Measurements from ENCODE around the gene ZFYVE28. TPM values are rescaled to one million over a fixed set of nuclear protein-coding genes. Genes with fewer than 3 reads are reported as not detected.

The ZFYVE28 gene
- total and polyA plus RNA-seq, 8 donors, result 4.9 to 88.8 (median 7.3) TPM

- intact Hi-C loops (cut with DNase I; ENCODE audit: low total_unique reads), result no loop called here
- peak; percentile 70 to 93 for DNase-seq
- Histone ChIP-seq H3K4me3 (peak overlapping the region; percentile 58 to 70 (median 66)), H3K36me3 (no peaks in the 10 kb centered on the region), H3K27ac (peak overlapping the region in 3 of 5 donors; percentile 37 to 85 (median 74)), H3K9me3 (no peaks in the 10 kb centered on the region), H3K4me1 (peaks cover 6 to 40% (median 21%) of the 10 kb centered on the region in 4 donors), H3K27me3 (peaks cover 0 to 28% (median 0%) of the 10 kb centered on the region in 3 donors)
- 5 to 37% (median 9%) methylated on average over 13 to 99 of the region's 99 CpGs for WGBS, 5 donors
- TF ChIP-seq EP300 (IDR thresholded peaks at IDR 0.05), result no peak
- peak in 2 of 7 experiments; percentile 43 to 57 for TF ChIP-seq CTCF (IDR thresholded peaks at IDR 0.05)
Measured at GRCh38 chr4:2462218-2462991, 44.0 kb upstream of the ZFYVE28 start.

DNA sequence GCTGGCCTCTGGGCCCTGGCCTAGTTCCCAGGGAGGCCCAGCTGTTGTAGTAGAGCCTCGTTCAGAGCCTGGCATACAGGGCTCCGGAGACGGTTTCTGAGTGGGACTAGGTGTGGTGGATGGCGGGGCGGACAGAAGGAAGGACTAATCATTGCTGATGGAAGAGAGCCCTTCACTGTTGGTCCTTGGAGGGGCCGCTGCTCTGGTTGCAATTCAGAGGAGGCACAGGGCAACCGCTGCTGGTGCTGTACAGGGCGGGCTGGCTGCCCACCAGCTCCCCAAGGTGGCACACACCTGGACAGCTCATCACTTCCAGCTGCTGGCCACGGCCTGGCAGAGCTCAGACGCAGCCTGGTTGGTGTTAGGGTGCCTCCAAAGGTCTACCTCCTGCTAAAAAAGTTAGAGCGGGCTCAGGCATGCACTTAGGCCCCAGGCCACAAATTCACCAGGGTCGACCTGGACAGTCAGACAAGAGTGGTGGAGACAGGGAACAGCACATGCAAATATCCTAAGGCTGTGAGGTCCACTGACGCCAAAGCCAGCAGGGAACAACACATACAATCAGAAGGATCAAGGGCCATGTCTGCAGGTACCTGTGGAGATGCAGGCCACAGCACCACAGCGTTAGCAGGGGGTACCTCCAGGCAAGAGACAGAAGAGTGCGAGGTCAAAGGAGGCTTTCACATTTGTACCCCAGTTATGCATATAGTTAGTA is 43.0 kb upstream of the ZFYVE28 start:
- intact Hi-C loops (cut with DNase I; ENCODE audit: low total_unique reads), result no loop called here
- TF ChIP-seq EP300 (IDR thresholded peaks at IDR 0.05) (no peak), POLR2A (IDR thresholded peaks at IDR 0.05) (no peak), POLR2AphosphoS5 (IDR thresholded peaks at IDR 0.05) (no peak), CTCF (IDR thresholded peaks at IDR 0.05) (no peak)
- H3K4me3 ChIP-seq, result no peak overlapping the region
- no peak overlapping the region for H3K27ac ChIP-seq
- peaks cover 6 to 33% (median 16%) of the 10 kb centered on the region in 4 donors for H3K4me1 ChIP-seq
- no peak for DNase-seq
- H3K9me3 ChIP-seq, result no peaks in the 10 kb centered on the region
- H3K36me3 ChIP-seq, result no peaks in the 10 kb centered on the region
- peaks cover 0 to 29% (median 0%) of the 10 kb centered on the region in 3 donors for H3K27me3 ChIP-seq
- 82 to 93% (median 88%) methylated on average over 15 of the region's 15 CpGs for WGBS, 5 donors

GRCh38 chr4:2459589-2460349 is 41.3 kb upstream of the ZFYVE28 start:
- Histone ChIP-seq H3K27me3 (peaks cover 0 to 29% (median 0%) of the 10 kb centered on the region in 3 donors), H3K27ac (no peak overlapping the region), H3K36me3 (no peaks in the 10 kb centered on the region), H3K4me3 (no peak overlapping the region), H3K9me3 (no peaks in the 10 kb centered on the region), H3K4me1 (peaks cover 6 to 30% (median 16%) of the 10 kb centered on the region in 4 donors)
- WGBS, 5 donors, result 88 to 97% (median 93%) methylated on average over 18 to 19 of the region's 19 CpGs
- intact Hi-C loops (cut with DNase I; ENCODE audit: low total_unique reads), result no loop called here
- TF ChIP-seq POLR2A (IDR thresholded peaks at IDR 0.05) (no peak), CTCF (IDR thresholded peaks at IDR 0.05) (no peak), EP300 (IDR thresholded peaks at IDR 0.05) (no peak), POLR2AphosphoS5 (IDR thresholded peaks at IDR 0.05) (no peak)
- no peak for DNase-seq

All from stomach (tissue), 9 donors.